HG03432 (cell line): Measurements from ENCODE around the gene ATP8A2.
"Not testable (repeated sequence)": the region's sequence is repeated elsewhere in the genome, so short reads cannot be mapped to it uniquely, and the experiment has no call there.

Source experiments
- ATAC-seq: cut with Tn5 transposase; IDR thresholded peaks from one replicate; pipeline ENCODE4 v1.9.1; 2021; ENCODE audit warnings: mild to moderate bottlenecking, moderate library complexity; ENCODE audit not compliant: unreplicated experiment

Gene ATP8A2

GRCh38 chr13:25762281-25762680 is 390.5 kb downstream of the ATP8A2 start:
- no peak for ATAC-seq

- ATAC-seq, result no peak
Measured at GRCh38 chr13:25762795-25763377, 391.1 kb downstream of the ATP8A2 start.

GRCh38 chr13:25764378-25764777 is 392.6 kb downstream of the ATP8A2 start:
- ATAC-seq, result no peak

- ATAC-seq, result no peak
Measured at GRCh38 chr13:25765266-25765665, 393.5 kb downstream of the ATP8A2 start.

DNA sequence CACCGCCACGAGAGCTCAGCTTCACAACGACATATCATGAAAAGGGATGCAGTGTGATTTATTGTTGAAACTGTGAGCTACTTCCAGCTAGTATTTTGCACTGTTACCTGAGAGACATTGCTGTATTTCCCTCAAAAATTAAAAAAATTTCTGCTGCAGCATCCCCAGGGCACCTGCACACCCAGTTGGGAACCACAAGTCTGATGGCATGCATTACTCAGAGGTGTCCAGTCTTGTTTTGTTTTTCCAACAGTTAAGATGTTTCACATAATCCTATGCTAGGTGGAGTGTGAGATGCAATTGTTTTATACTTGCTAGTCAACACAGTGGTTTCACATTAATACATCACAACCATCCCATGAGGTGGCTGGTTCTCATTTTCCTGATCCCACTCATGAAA is 394.8 kb downstream of the ATP8A2 start:
- no peak for ATAC-seq

- ATAC-seq, result no peak
Measured at GRCh38 chr13:25766991-25767390, 395.2 kb downstream of the ATP8A2 start.

DNA sequence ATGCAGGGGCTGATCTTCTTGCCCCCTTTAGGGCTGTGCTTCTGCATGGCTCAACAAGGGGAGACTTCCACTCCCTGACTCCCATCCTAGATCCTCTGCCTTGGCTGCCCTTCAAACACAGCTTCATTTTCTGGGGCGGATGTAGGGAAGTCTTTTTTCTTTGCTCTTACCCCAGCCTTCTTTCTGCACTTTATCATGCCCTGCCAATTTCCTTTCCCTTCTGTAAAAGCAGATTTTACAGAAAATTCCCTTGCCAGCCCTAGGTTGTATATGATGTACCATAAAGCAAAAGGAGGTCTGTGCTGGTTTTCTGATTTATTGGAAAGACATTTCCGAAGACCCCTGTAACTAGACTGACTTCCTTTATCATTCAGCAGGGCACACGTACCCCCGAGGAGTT is 396.6 kb downstream of the ATP8A2 start:
- ATAC-seq, result no peak

DNA sequence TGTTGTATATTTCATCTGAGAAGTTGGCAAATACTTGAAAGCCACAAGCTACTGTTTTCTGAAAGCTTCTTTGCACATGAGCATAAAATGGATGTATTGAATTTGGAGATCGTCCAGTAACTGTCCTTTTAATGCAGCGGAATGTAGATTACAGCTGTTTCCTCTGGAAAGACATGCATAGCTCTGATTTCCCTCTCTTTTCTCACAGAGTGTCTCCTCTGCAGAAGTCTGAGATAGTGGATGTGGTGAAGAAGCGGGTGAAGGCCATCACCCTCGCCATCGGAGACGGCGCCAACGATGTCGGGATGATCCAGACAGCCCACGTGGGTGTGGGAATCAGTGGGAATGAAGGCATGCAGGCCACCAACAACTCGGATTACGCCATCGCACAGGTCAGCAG is 397.1 kb downstream of the ATP8A2 start:
- no peak for ATAC-seq

GRCh38 chr13:25770601-25771000 is 398.8 kb downstream of the ATP8A2 start:
- ATAC-seq, result no peak

- ATAC-seq, result no peak
Measured at GRCh38 chr13:25771202-25771601, 399.4 kb downstream of the ATP8A2 start.

DNA sequence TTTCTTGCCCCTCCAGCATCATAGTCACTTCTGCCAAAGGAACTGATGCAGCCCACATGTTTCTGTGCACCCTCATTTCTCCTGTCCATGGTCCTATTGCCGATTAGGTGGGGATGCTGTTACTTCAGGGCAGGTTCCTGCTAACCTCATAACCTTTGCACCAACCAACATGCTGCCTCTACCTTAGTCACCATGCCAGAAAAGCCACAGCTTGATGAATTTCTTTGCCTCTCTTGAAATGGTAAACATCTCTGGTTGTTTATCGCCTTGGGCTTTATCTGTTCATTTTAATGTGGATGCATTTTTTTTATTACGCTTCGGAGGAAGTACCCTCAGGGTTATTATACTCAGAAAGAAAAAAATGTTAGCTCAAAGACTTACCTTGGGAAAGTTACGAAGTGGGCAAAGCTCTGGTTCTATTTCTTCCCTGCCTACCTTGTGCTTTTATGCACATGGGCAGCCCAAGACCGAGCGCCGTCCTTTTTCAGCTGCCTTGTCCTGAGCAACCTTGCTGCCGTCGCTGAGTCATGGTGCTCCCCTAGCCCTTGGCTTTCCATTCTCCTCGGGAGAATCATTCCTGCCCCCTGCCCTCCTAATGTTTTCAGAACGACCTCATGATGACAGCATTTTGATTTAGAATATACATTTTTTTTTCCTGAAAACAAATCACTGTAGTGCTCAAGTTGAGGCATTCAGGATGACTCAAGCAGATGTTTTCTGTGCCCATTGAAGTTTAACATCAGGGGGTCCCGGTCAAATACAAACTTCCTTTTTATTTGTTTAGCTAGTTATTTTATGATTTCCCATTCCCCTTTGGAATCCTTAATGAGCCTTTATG is 400.1 kb downstream of the ATP8A2 start:
- ATAC-seq, result no peak

- not testable (repeated sequence) for ATAC-seq
Measured at GRCh38 chr13:25772534-25772933, 400.8 kb downstream of the ATP8A2 start.

DNA sequence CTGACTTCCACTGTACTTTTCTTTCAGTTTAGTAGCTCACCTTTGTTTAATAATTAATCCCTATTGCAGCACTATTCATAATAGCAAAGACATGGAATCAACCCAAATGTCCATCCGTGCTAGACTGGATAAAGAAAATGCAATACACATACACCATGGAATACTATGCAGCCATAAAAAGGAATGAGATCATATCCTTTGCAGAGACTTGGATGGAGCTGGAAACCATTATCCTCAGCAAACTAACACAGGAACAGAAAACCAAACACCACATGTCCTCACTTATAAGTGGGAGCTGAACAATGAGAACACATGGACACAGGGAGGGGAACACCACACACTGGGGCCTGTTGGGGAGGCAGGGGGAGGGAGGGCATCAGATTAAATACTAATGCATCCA is 402.3 kb downstream of the ATP8A2 start:
- not testable (repeated sequence) for ATAC-seq

DNA sequence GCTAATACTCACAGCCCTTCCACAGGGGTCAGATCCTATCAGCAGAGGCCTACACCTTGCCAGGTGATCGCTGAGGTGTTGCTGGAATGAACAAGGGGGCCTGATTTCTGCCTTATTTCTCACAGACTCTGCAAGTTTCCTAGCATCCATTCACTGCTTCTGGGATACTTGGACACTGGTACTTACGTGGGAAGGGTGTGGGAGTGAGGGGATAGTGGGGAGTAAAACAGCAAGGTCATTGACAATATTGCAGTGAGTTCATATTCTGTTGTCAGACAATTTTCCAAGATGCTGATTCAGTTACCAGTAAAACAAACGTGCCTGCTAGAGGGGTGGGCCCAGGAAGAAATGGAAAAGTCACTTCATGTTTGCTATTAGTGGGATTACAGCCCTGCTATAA is 403.5 kb downstream of the ATP8A2 start:
- ATAC-seq, result no peak

DNA sequence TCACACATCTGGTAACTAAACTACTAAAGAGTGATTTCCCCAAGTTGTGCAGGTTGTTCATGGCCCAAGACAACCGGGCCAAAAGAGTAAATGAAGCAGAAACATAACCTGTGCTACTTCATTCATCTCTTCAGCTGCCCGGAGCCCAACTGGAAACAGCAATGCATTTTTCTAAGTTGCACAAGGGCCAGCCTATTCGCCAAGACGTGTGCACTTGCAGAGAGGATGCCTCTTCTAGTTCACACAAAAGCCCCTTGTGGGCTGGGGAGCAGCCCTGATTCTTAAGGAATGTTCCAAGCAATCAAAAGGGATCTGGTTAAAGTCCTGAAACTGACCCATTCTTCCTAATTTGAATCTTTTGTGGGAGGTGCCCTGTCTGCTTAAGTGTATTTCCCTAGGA is 404.2 kb downstream of the ATP8A2 start:
- no peak for ATAC-seq

- no peak for ATAC-seq
Measured at GRCh38 chr13:25776722-25777121, 404.9 kb downstream of the ATP8A2 start.

- no peak for ATAC-seq
Measured at GRCh38 chr13:25777509-25777908, 405.7 kb downstream of the ATP8A2 start.

DNA sequence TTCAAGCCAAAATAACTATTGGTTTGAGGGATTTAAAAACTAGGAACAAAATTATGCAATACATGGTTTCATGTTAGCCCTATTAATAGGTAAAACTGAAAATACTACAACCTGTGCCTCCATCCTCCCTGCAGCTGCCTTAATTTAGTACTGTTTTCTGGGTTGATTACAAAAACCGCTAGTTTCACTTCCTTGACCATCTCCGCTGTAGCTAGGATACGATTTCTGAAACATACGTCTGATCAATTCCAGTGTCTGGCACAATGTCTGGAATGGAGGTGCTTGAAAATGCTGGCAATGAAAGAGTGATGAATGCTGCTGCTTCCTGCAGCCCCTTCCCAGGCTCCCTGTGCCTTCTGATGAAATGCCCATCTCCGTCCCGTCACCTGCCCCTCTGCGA is 406.6 kb downstream of the ATP8A2 start:
- ATAC-seq, result no peak

DNA sequence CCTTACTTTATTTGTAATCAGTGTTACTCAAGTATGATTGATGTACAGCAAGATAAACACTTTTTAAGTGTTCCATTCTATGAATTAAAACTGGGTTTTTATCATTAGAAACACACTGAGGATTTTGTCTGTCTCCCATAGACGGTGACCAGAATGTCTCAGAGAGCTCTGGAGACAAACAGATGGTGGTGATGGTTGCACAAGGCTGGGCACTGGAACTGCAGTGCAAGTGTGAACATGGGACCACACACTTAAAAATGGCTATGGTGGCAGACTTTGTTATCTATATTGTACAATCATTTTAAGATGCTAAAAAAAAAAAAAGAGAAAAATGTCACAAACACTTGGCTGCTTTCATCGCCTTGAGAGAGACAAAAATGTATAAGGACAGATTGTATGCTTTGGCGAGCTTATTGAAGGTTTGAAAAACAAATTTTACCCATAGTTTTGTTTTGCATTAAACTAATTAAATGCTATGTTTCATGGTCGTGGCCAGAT is 407.1 kb downstream of the ATP8A2 start:
- ATAC-seq, result no peak

DNA sequence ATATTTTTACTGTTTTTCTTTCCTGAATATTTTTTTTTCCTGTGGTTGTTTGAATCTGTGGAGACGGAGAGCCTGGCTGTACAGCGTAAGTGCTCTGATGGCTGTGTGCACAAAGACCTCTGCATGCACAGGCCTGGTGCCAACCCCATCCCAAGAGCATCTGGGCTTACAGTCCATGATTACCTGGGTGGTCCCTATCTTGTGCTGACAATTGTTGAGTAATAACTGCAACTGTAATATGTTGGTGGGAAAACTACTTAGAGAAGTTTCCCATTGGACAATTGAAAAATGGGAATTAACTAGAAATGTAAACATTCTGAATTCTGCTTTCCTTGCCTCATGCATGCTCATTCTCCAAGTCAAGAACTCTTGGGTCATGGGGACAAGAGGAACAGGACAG is 411.3 kb downstream of the ATP8A2 start:
- no peak for ATAC-seq

DNA sequence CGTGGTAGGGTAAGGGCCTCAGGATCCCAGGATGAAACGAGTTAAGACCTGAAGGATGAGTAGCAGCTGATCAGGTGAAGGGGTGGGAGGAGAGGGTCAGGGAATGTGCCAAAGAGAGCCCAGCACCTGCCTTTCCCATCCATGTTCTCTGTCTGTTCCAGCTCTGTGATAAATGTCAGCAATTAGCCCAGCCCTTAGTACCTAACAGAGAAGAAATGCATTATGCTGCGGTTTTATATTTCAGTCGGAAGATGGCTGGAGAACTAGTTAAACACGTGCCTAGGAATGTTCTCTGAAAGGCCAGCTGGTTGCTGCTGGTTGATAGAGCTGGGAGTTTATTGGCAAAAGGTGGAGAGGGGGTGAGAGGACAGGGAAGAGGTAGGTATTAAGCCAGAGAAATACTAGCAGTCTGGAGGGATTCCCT is 411.8 kb downstream of the ATP8A2 start:
- no peak for ATAC-seq

DNA sequence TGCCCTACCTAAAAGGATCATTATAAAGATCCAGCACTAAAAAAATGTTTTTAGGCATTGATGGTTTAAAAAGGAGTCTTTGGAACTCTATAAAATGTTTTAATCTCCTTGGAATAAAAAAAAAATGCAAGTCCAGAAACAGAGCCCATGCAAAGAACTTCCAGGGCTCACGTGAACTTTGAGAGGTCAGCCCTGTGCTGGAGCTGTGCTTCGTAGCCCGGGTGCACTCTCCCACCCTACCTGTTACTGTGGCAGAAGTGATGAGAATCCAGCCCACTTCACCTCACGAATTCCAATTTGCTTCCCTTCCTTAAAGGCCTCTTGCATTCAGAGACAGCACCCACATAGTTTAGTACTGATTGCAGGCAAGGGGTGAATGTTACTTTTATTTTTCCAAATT is 412.3 kb downstream of the ATP8A2 start:
- no peak for ATAC-seq
